Natural killer cell treated with Interleukin-12 subunit alpha and Interleukin-12 subunit beta and Interleukin-15 and Interleukin-18, amount 100 ng/mL, for 72 hours (primary cell): ENCODE data around the gene MMP24OS. TPM values are rescaled to one million over a fixed set of nuclear protein-coding genes. Genes with fewer than 3 reads are reported as not detected.

Experiments
- ATAC-seq, 2 donors: fragments of 150-1000 bp; cut with Tn5 transposase in 1 of 2; sonication (Bioruptor Pico), chemical (Tn5 transposase) in 1 of 2; 2 replicates each; pipeline ENCODE4 v1.10.0; 2021
- DNase-seq: peaks from one replicate; pipeline ENCODE4 v3.0.0; 2022; ENCODE audit warnings: low spot score
- H3K27ac Mint-ChIP-seq, 2 donors: 1 replicate in 1 of 2; 2 replicates in 1 of 2; pipeline ENCODE4 v1.8.0; 2022; ENCODE audit warnings: mixed read lengths in 2 of 2, mild to moderate bottlenecking in 1 of 2, moderate library complexity in 1 of 2
- H3K27me3 Mint-ChIP-seq, 2 donors: 1 replicate in 1 of 2; 2 replicates in 1 of 2; pipeline ENCODE4 v1.8.0; 2022; ENCODE audit warnings: mixed read lengths in 2 of 2
- H3K36me3 Mint-ChIP-seq: one replicate; pipeline ENCODE4 v1.8.0; 2022; ENCODE audit warnings: mixed read lengths
- H3K4me1 Mint-ChIP-seq, 2 donors: 1 replicate in 1 of 2; 2 replicates in 1 of 2; pipeline ENCODE4 v1.8.0; 2022; ENCODE audit warnings: low read depth in 2 of 2, mixed read lengths in 2 of 2, mild to moderate bottlenecking in 1 of 2
- H3K4me3 Mint-ChIP-seq: one replicate; pipeline ENCODE4 v1.8.0; 2022; ENCODE audit warnings: mixed read lengths
- H3K9me3 Mint-ChIP-seq: 2 replicates; pipeline ENCODE4 v1.8.0; 2022; ENCODE audit warnings: mixed read lengths
- total RNA-seq, 2 donors: library from RNA; stranded (reverse); gene quantifications; one replicate each; pipeline ENCODE4 v1.2.3, GENCODE V29; 2022

MMP24OS gene
- total RNA-seq, 2 donors from 2014 or later, result 35.6 to 51.2 TPM

DNA sequence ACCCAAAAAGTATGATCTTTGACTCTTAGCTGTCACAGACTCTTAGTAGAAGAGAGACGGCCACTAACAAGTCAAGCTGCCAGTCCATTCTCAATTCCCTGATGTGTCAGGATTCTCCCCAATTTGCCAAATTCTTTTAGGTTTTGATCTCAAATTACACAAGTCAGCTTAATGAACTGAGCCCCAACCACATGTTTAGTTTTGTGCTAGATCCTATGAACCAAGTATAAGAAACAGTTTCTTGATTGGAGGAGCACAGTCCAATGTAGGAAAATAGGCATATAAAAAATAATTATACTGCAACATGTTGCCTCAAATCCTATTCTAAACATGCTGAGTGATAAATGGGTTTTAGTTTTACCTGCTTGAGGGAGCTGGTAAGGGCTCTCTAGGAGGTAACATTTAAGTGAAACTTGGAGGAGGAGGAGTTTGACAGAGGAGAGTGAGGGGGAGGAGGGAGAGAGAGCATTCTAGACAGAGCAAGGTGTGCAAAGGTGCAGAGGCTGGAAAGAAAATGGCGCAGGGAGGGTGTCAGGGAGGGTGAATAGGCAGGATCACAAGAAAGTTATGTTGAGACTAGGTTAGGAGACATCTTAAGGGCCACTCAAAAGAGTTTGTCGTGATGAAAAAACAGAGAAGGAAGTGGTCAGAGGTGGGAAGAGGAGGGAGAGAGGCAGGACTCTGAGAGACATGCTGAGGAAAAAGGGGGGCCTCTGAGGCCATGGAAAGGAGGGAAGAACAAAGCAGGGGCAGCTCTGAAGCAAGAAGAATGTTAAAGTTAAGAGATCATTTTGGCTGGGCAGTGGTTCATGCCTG is 37.1 kb upstream of the MMP24OS start:
- DNase-seq, result no peak
- Mint-ChIP-seq H3K9me3 (no peaks in the 10 kb centered on the region), H3K27ac (peak overlapping the region; percentile 63 to 92), H3K27me3 (no peaks in the 10 kb centered on the region), H3K36me3 (peaks cover 6% of the 10 kb centered on the region), H3K4me1 (peaks cover 34 to 35% of the 10 kb centered on the region in 2 donors), H3K4me3 (peak overlapping the region; percentile 61)
- peak; percentile 58 to 69 for ATAC-seq

DNA sequence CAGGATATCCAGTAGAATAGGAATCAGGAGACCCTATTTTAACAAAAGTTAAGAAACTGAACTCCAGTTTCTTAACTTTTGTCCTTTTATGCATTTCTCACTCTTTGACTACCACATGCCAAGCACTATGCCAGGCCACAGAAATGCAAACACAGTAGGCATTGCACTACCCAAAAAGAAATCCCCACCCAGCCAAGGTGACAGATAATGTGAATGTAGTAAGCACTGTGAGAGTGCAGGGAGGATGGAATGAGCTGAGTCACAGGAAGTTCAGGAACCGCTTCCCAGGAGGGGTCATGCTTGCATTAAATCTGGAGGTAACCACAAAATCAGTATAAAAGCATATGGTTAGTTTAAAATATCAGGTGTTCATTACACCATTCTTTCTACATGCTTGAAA is 34.4 kb upstream of the MMP24OS start:
- Mint-ChIP-seq H3K9me3 (no peaks in the 10 kb centered on the region), H3K4me1 (peaks cover 29 to 33% of the 10 kb centered on the region in 2 donors), H3K36me3 (peaks cover 6% of the 10 kb centered on the region), H3K27me3 (no peaks in the 10 kb centered on the region), H3K4me3 (peak overlapping the region; percentile 61), H3K27ac (peak overlapping the region in 1 of 2 donors; percentile 58)
- ATAC-seq (peak in 1 of 2 donors; percentile 55), DNase-seq (no peak)

DNA sequence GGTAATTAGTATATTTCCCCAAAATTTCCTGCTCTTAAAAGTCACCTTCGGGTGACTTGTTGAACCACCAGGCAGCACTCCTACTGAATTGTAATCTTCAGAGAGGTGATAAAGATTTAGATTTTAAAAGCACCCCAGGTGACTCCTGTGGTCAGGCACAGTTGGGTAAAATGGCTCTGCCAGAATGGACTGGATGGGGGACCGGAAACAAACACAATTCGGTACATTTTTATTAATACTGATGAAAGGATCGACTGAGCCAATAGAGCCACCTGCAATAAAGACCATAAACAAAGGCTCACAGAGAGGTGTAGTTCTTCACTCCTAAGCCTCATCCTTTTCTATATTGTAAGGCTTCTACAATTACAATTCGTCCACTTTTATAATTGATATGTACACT is 33.9 kb upstream of the MMP24OS start:
- Mint-ChIP-seq H3K36me3 (peaks cover 6% of the 10 kb centered on the region), H3K9me3 (no peaks in the 10 kb centered on the region), H3K4me3 (no peak overlapping the region), H3K27me3 (no peaks in the 10 kb centered on the region), H3K27ac (no peak overlapping the region), H3K4me1 (peaks cover 29 to 38% of the 10 kb centered on the region in 2 donors)
- ATAC-seq, result no peak
- DNase-seq, result no peak

DNA sequence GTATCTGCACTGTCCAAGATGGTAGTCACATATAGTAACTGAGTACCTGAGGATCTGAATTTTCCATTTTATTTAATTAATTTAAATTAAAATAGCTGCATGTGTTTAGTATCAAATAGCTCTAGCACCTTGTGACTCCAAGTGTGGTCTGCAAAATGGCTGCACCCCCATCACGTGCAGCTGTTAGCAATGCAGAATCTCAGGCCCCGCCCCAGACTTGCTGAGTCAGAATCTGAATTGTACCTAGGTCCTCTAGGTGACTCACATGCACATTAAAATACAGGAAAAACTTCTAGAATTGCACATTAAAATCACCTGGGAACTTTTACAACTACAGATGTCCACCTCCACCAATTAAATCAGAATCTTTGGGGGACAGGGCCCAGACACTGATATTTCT is 33.5 kb upstream of the MMP24OS start:
- no peak for DNase-seq
- H3K36me3 Mint-ChIP-seq, result peaks cover 6% of the 10 kb centered on the region
- H3K27ac Mint-ChIP-seq, result no peak overlapping the region
- no peaks in the 10 kb centered on the region for H3K27me3 Mint-ChIP-seq
- H3K4me1 Mint-ChIP-seq, result peaks cover 34 to 42% of the 10 kb centered on the region in 2 donors
- H3K9me3 Mint-ChIP-seq, result no peaks in the 10 kb centered on the region
- no peak overlapping the region for H3K4me3 Mint-ChIP-seq
- ATAC-seq, result no peak

DNA sequence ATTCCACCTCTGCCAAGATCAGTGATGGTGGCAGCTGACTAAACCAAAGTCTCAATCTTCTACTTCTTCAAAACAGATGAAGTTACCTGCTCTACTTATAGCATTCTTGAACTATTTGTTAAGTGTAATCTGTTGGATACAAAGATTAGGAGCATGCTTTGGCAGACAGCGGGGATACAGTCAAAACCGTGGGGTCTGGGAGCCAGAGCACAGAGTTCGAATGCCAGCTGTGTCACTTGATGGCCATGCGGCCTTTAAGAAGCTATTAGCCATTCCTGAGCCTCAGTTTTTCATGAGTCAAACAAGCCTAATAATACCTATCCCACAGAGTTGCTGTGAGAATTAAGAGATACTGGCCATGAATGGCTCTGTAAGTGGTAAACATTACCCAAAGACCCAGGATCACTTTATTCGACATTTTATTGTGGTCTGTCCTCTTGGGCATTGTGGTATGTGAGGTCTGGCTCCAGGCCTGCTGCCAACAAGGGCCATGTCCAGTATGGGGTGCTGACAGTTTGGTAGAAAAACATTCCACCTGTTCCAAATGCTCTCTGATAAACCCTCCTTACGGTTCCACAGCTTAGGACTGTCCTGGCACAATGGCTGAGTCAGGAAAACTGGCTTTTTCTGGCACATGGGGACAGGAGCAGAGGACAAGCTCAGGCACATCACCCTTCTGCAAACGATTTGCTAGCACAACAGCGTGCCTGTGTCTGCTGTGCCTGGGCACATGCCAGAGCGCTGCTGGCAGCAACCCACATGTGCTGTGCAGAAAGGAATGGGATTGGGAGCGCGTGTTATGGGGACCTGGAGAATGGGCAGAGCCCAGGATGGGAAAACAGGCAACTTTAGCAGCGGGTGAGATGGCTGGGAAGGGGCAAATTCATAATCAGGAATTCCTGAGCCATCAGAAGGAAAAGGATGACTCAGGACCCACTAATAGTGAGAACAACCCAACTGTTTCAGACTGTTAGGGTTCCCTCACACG is 30.0 kb upstream of the MMP24OS start:
- no peaks in the 10 kb centered on the region for H3K27me3 Mint-ChIP-seq
- H3K27ac Mint-ChIP-seq, result peak overlapping the region; percentile 32 to 87
- no peak for ATAC-seq
- H3K9me3 Mint-ChIP-seq, result no peaks in the 10 kb centered on the region
- H3K4me3 Mint-ChIP-seq, result no peak overlapping the region
- peaks cover 34 to 43% of the 10 kb centered on the region in 2 donors for H3K4me1 Mint-ChIP-seq
- H3K36me3 Mint-ChIP-seq, result peaks cover 6% of the 10 kb centered on the region
- peak; percentile 22 for DNase-seq

DNA sequence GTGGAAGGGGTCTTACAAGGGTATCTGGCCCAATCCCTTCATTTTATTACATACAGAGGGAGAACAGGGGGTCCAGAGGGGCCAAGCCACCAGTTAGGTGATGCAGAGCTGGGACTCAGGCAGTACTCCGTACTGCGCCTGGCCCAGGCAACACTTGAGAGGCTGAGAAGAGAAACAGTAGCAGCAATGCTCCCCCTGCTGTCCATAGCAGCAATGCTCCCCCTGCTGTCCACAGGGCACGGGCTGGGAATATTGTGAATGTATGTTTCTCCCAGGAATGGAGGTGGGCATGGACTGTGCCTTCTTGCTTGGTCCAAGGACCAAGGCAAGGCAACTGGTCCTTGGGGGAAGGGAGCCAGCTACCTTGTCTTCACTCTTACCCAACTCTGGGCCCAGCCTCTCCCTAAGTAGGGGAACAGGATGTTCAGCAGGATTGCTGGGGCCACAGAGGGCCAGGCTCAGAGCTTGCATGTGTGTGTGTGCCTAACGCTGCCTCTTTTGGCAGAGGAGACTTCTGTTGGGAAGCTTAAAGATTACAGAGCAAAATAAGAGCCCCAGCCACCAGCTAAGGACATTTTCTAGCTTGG is 29.1 kb upstream of the MMP24OS start:
- ATAC-seq (no peak), DNase-seq (peak; percentile 64)
- Mint-ChIP-seq H3K4me3 (peak overlapping the region; percentile 59), H3K4me1 (peaks cover 26 to 35% of the 10 kb centered on the region in 2 donors), H3K9me3 (no peaks in the 10 kb centered on the region), H3K27ac (peak overlapping the region; percentile 87 to 94), H3K27me3 (no peaks in the 10 kb centered on the region), H3K36me3 (no peaks in the 10 kb centered on the region)

DNA sequence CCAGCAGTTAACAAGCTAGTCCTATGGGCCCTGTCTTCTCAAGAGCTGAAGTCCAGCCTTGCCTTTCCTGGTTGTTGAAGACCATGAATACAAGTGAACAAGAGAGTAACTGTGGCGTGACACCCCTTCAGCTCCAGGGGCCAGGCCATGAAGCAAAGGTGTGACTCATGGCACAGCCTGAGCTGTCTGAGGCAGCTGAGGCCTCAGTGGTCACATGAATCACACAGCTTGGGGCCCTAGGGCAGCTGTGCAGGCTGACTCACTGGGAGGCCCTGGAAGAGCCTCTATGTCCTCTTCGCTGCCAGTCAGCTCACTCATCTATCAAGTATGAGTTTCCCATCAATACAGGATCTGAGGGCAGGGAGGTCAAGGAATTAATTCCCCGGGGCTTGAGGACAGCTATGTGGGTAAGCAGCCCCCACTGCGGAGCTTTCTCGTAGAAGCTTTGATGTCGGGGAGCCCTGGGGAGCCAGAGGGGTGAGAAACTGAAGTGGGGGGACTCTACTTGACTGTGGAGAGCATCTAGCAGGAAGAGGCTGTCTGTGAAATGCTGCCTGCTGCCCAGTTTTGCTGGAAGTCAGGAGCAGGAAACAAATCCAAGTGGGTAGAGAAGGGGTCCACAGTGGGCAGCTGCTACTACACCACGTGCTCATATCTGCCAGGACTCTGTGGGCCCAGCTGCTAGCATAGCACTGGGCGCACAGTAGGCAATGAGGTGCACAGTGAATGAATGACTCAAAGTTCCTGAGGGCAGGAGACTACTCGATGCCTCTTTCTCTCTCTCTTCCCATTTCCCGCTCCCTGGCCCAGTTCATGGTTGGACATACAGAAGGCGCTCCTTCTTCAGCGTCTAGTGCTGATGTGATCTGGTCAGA is 28.0 kb upstream of the MMP24OS start:
- peak; percentile 97 to 99 for ATAC-seq
- DNase-seq, result peak; percentile 83
- no peaks in the 10 kb centered on the region for H3K9me3 Mint-ChIP-seq
- no peaks in the 10 kb centered on the region for H3K27me3 Mint-ChIP-seq
- H3K36me3 Mint-ChIP-seq, result no peaks in the 10 kb centered on the region
- peak overlapping the region; percentile 87 to 94 for H3K27ac Mint-ChIP-seq
- H3K4me1 Mint-ChIP-seq, result peaks cover 26 to 35% of the 10 kb centered on the region in 2 donors
- H3K4me3 Mint-ChIP-seq, result peak overlapping the region; percentile 59

DNA sequence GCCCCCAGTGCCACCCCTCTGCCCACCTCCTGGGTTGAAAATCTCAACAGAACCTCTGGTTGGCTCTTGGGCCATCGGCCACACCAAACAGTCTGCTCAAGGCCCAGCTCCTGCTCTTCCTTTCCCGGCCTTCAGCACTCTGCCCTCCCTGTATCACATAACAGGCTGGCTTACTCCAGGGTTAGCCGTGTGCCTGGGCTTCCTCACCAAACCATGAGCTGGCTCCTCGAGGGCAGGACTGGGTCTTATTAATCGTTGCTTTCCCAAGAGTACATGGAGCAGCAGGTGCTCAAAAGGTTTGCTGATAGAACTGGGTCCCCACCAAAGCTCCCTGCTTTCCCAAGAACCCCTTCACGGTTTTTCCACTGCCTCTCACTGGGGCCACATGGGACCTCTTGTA is 27.0 kb upstream of the MMP24OS start:
- ATAC-seq (no peak), DNase-seq (peak; percentile 48)
- Mint-ChIP-seq H3K27me3 (no peaks in the 10 kb centered on the region), H3K27ac (peak overlapping the region; percentile 87 to 94), H3K4me3 (peak overlapping the region; percentile 59), H3K9me3 (no peaks in the 10 kb centered on the region), H3K4me1 (peaks cover 26 to 35% of the 10 kb centered on the region in 2 donors), H3K36me3 (no peaks in the 10 kb centered on the region)

DNA sequence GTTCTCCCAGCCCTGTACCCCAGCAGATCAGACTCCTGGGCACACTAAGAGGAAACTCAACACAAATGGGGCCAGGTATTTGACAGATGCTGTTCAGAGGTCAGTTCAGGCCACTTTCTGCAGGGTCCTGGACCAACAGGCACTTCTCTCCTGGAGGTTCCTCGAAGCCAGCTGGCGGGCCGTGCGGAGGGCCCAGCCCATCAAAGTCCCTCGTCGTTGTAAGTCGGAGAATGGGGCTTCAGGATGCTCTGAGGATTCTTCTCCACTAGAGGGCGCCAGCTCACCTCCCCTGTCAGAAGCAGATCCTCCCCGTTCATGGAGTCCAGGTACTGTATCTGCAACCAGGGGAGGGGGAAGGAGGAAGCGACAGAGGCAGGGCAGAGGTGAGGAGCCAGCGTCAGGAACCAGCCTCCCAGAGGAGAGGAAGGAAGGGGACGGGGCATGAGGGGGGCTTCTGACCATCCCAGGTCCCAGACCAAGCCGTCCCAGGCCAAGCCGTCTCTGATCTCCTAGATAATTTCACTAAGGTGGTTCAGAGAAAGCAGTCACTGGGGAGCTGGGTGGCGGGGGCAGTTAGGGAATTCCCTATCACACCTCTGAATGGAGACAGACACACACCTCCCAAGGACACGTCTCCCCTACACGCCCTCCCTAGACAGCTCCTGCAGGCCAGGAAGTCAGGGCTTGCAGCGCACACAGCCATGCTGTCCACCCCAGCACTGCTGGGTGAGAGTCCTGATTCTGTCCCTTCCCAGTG is 26.0 kb upstream of the MMP24OS start:
- peak; percentile 82 for DNase-seq
- no peaks in the 10 kb centered on the region for H3K36me3 Mint-ChIP-seq
- H3K27me3 Mint-ChIP-seq, result no peaks in the 10 kb centered on the region
- H3K4me3 Mint-ChIP-seq, result no peak overlapping the region
- ATAC-seq, result peak; percentile 57 to 69
- peak overlapping the region; percentile 87 to 94 for H3K27ac Mint-ChIP-seq
- H3K9me3 Mint-ChIP-seq, result no peaks in the 10 kb centered on the region
- peaks cover 26 to 35% of the 10 kb centered on the region in 2 donors for H3K4me1 Mint-ChIP-seq

DNA sequence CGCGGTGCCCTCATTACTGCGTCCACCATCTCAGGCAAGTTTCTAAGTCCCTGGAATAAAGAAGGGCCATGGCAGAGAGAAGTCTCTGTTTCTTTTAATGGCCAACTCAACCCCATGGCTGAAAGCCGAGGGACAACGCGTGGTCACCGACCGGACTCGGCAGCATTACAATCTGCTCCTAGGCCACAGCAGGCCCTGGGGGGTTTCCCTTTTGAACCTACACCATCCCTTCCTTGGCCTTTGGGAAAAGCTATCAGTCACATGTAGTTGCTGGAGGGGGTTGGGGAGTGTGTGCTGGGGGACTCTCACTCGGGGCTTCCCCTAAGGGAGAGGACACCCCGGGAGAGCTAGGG is 25.4 kb upstream of the MMP24OS start:
- no peaks in the 10 kb centered on the region for H3K36me3 Mint-ChIP-seq
- peaks cover 29 to 35% of the 10 kb centered on the region in 2 donors for H3K4me1 Mint-ChIP-seq
- peak overlapping the region in 1 of 2 donors; percentile 87 for H3K27ac Mint-ChIP-seq
- no peak for ATAC-seq
- no peaks in the 10 kb centered on the region for H3K9me3 Mint-ChIP-seq
- no peak overlapping the region for H3K4me3 Mint-ChIP-seq
- H3K27me3 Mint-ChIP-seq, result no peaks in the 10 kb centered on the region
- peak; percentile 26 for DNase-seq

DNA sequence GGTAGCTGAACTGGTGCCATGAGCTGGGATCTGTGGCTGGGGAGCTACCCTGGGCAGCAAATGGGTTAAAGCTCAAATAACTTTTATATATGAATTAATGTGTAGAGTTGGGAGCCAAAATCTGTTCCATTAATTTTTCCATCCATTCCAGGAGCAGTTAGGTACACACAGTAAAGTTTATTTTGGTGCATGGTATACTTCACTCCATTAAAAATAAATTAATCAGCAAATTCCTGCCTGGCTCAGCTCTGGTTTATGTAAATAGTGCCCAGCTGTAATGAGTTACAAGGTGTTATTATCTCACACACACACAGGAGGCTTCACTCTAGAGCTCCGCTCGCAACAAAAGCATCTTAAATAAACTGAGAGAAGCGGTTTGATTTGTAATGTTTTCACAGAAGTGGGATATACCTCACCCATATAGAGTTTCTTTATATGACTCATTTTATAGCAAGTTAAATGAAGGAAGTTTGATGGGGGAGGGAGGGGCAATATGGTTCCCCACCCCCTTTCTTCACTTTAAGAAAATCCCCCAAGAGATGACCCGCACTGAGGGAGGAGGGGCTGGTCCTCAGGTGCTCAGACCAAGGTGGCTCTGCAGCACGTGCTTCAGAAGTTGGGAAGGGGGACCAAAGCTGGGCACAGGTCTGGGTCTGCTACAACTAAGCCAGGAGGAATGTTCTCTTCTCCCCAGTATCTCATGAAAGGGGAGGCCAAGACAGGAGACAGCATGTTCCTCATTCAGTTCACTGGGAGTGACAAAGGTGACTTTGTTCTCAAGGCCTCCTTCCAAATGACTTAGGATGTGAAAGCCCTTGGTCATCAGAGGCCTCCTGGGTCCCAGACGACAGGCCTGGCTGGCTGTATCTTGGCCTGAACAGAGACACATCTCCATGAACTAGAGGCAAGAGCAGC is 24.8 kb upstream of the MMP24OS start:
- Mint-ChIP-seq H3K9me3 (no peaks in the 10 kb centered on the region), H3K27ac (no peak overlapping the region), H3K4me3 (no peak overlapping the region), H3K36me3 (no peaks in the 10 kb centered on the region), H3K27me3 (no peaks in the 10 kb centered on the region), H3K4me1 (peaks cover 29 to 35% of the 10 kb centered on the region in 2 donors)
- DNase-seq, result peak; percentile 55
- ATAC-seq, result no peak
